Mucosa of descending colon (tissue), 3 donors: Measurements from ENCODE around the gene MTA3. TPM values are rescaled to one million over a fixed set of nuclear protein-coding genes. Genes with fewer than 3 reads are reported as not detected.
A peak's percentile ranks its signal among the peaks of the same experiment; 100 is the strongest.

Experiments
- ATAC-seq: fragments of 200-7000 bp; cut with Tn5 transposase; one replicate; pipeline ENCODE4 v1.9.1; 2020; ENCODE audit warnings: mild to moderate bottlenecking, moderate library complexity
- DNase-seq, 3 donors: peaks; one replicate each; pipeline ENCODE4 v3.0.0-alpha.2; 2020
- H3K36me3 ChIP-seq: fragments of 200-600 bp; one replicate; pipeline ENCODE4 v1.8.0; 2021; ENCODE audit warnings: low read depth, mild to moderate bottlenecking
- H3K4me1 ChIP-seq: fragments of 200-600 bp; one replicate; pipeline ENCODE4 v1.8.0; 2021; ENCODE audit warnings: low read depth, mild to moderate bottlenecking
- H3K4me3 ChIP-seq: fragments of 200-600 bp; one replicate; pipeline ENCODE4 v1.8.0; 2021; ENCODE audit warnings: mild to moderate bottlenecking
- H3K9me3 ChIP-seq: fragments of 200-600 bp; one replicate; pipeline ENCODE4 v1.8.0; 2021; ENCODE audit warnings: mild to moderate bottlenecking
- intact Hi-C, 2 donors: fragments of 100-400 bp; cut with DNase I in 1 of 2; cut with micrococcal nuclease in 1 of 2; formaldehyde crosslinking; loops; one replicate each; pipeline versions ENCODE4 v1.11.0 to v1.11.1; 2022; cut with DNase I, micrococcal nuclease
- total RNA-seq, 3 donors: library from RNA; stranded (reverse); fragmentation: NEBNext Ultra II Directional in 2 of 3; extraction: Animal tissue kit (Norgen Biotek cat#: 25700) in 2 of 3; gene quantifications; one replicate each; pipeline versions ENCODE4 v1.2.1 to v1.2.4, GENCODE V29; 2021 to 2023
- TF ChIP-seq, protein P1 (sequence below): fragments of 200-600 bp; IDR thresholded peaks from one replicate; pipeline ENCODE4 v1.8.0; 2022; ENCODE audit warnings: antibody characterized with exemption, mild to moderate bottlenecking
- donor health status: DM: no; HTN: no; CAD: no; lungs with moderate emphysema.
- donor health status: DM: no; HTN: no; CAD: no.
- donor health status: DM: no; HTN: yes; CAD: no.

Gene MTA3
- total RNA-seq, 3 donors from 2014 or later, result 44.8 to 58.9 (median 52.8) TPM

GRCh38 chr2:42792583-42793333, 224.3 kb downstream of the MTA3 start, which contains the start of gene HAAO:
HAAO (minus strand) TSS chr2:42792583; CDS start chr2:42792536, 47 bp downstream.
- Histone ChIP-seq H3K4me1 (no peaks in the 10 kb centered on the region), H3K4me3 (peak within 1 kb of the TSS; percentile 32), H3K36me3 (no peaks in the 10 kb centered on the region), H3K9me3 (no peaks in the 10 kb centered on the region)
- ATAC-seq (peak; percentile 73), DNase-seq (peak in 2 of 3 donors; percentile 76 to 84)
- TF ChIP-seq, protein P1, sequence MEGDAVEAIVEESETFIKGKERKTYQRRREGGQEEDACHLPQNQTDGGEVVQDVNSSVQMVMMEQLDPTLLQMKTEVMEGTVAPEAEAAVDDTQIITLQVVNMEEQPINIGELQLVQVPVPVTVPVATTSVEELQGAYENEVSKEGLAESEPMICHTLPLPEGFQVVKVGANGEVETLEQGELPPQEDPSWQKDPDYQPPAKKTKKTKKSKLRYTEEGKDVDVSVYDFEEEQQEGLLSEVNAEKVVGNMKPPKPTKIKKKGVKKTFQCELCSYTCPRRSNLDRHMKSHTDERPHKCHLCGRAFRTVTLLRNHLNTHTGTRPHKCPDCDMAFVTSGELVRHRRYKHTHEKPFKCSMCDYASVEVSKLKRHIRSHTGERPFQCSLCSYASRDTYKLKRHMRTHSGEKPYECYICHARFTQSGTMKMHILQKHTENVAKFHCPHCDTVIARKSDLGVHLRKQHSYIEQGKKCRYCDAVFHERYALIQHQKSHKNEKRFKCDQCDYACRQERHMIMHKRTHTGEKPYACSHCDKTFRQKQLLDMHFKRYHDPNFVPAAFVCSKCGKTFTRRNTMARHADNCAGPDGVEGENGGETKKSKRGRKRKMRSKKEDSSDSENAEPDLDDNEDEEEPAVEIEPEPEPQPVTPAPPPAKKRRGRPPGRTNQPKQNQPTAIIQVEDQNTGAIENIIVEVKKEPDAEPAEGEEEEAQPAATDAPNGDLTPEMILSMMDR, result no peak
- intact Hi-C loops, result no loop called here

- intact Hi-C loops, result no loop called here
- no peaks in the 10 kb centered on the region for H3K4me1 ChIP-seq
- peak overlapping the region; percentile 32 for H3K4me3 ChIP-seq
- TF ChIP-seq, protein P1, result no peak
- no peaks in the 10 kb centered on the region for H3K36me3 ChIP-seq
- H3K9me3 ChIP-seq, result no peaks in the 10 kb centered on the region
- ATAC-seq, result no peak
- DNase-seq, result peak in 1 of 3 donors; percentile 47
Measured at GRCh38 chr2:42793334-42794270, 225.2 kb downstream of the MTA3 start.

- no peaks in the 10 kb centered on the region for H3K9me3 ChIP-seq
- DNase-seq (no peak), ATAC-seq (peak; percentile 9)
- no peaks in the 10 kb centered on the region for H3K4me1 ChIP-seq
- no peak overlapping the region for H3K4me3 ChIP-seq
- intact Hi-C loops, result no loop called here
- no peaks in the 10 kb centered on the region for H3K36me3 ChIP-seq
- TF ChIP-seq, protein P1, result no peak
Measured at GRCh38 chr2:42794271-42795046, 226.0 kb downstream of the MTA3 start.

DNA sequence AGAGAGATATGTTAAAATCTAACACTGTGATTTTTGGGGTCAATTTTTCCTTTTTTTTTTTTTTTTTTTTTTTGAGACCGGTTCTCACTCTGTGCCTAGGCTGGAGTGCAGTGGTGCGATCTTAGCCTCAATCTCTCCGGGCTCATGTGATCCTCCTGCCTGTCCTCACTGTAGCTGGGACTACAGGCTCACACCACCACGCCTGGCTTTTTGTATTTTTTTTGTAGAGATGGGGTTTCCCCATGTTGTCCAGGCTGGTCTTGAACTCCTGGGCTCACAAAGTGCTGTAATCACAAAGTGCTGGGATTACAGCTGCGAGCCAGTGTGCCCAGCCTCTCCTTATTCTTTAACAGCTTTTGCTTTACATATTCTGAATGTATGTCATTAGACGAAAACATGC, 226.8 kb downstream of the MTA3 start:
- no peaks in the 10 kb centered on the region for H3K36me3 ChIP-seq
- ATAC-seq, result no peak
- no peaks in the 10 kb centered on the region for H3K9me3 ChIP-seq
- DNase-seq, result no peak
- intact Hi-C loops, result no loop called here
- TF ChIP-seq, protein P1, result no peak
- no peaks in the 10 kb centered on the region for H3K4me1 ChIP-seq
- no peak overlapping the region for H3K4me3 ChIP-seq

GRCh38 chr2:42795841-42796301, 227.4 kb downstream of the MTA3 start:
- Histone ChIP-seq H3K36me3 (no peaks in the 10 kb centered on the region), H3K4me3 (no peak overlapping the region), H3K9me3 (no peaks in the 10 kb centered on the region), H3K4me1 (no peaks in the 10 kb centered on the region)
- intact Hi-C loops, result no loop called here
- no peak for ATAC-seq
- DNase-seq, result no peak
- TF ChIP-seq, protein P1, result no peak
